ENCODE data around the gene HECTD2.

- TF ChIP-seq CTCF (IDR thresholded peaks at IDR 0.05; ENCODE audit: insufficient read depth, low read length) (no peak), POLR2AphosphoS5 (IDR thresholded peaks at IDR 0.05; ENCODE audit: low read depth) (no peak)
Measured at GRCh38 chr10:91367127-91367531, 43.0 kb upstream of the HECTD2 start.

All from HL-60 (cell line).